ENCODE results near the gene F5.

The F5 gene

GRCh38 chr1:169590932-169591331 lies 4.7 kb upstream of the F5 start:
- no peak for DNase-seq (ENCODE audit: low read depth)
- TF ChIP-seq, protein P1, sequence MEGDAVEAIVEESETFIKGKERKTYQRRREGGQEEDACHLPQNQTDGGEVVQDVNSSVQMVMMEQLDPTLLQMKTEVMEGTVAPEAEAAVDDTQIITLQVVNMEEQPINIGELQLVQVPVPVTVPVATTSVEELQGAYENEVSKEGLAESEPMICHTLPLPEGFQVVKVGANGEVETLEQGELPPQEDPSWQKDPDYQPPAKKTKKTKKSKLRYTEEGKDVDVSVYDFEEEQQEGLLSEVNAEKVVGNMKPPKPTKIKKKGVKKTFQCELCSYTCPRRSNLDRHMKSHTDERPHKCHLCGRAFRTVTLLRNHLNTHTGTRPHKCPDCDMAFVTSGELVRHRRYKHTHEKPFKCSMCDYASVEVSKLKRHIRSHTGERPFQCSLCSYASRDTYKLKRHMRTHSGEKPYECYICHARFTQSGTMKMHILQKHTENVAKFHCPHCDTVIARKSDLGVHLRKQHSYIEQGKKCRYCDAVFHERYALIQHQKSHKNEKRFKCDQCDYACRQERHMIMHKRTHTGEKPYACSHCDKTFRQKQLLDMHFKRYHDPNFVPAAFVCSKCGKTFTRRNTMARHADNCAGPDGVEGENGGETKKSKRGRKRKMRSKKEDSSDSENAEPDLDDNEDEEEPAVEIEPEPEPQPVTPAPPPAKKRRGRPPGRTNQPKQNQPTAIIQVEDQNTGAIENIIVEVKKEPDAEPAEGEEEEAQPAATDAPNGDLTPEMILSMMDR (IDR thresholded peaks at IDR 0.05; ENCODE audit: control insufficient read depth, insufficient read depth, low read depth, low read length, missing control alignments) = no peak
- H3K4me3 ChIP-seq (ENCODE audit: control insufficient read depth, low read depth, low read length) = no peak overlapping the region

DNA sequence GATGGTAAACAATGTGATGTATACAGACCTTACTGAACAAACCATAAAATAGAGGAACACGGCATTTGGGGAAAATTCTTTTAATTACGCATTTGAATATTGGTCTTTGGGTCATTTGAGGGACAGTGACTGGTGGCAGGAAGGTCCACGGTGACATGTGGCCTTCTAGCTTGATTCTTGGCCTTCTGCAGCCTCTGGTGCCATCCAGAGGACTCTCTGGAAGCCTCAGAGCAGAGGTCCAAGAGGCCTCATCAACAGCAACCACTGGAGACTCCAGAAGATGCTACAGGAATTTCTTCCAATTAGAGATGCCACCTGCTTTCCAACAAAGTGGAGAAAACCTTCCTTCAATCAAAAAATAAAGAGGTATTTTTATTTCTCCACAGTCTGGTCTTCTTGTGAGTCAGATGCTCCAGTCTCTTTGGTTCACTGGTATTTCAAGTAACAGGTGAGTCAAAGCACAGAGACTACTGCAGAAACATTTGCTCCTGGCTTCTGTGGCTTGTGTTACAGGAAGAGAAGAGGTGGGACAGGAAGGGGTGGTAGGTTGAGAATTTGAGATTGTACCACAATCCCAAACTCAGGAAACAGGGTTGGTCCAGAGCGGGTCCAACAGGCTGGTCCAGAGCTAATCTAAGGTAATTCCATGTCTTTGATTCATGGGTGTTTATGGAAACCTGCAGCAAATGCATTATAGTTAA lies 2.7 kb upstream of the F5 start:
- TF ChIP-seq, protein P1 (IDR thresholded peaks at IDR 0.05; ENCODE audit: control insufficient read depth, insufficient read depth, low read depth, low read length, missing control alignments) = no peak
- H3K4me3 ChIP-seq (ENCODE audit: control insufficient read depth, low read depth, low read length) = no peak overlapping the region
- DNase-seq (ENCODE audit: low read depth) = no peak

DNA sequence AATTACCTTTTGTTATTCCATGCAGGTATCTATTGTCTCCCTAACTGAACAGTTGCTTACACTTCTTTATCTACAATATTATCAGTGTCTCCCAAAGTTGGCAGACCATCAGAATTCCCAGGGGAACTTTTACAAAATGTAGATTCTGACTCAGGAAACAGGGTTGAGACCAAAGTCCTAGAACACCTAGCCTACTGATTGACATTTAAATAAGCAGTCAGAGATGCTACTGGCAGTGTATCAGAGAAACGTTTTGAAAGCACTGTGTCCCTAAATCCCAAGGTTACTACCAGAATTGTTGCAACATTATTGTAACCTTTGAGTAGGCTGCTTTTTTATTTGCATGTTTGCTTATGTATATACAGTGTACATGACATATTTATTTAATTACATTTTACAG lies 1.8 kb upstream of the F5 start:
- TF ChIP-seq, protein P1 (IDR thresholded peaks at IDR 0.05; ENCODE audit: control insufficient read depth, insufficient read depth, low read depth, low read length, missing control alignments) = no peak
- no peak overlapping the region for H3K4me3 ChIP-seq (ENCODE audit: control insufficient read depth, low read depth, low read length)
- DNase-seq (ENCODE audit: low read depth) = no peak

- TF ChIP-seq, protein P1 (IDR thresholded peaks at IDR 0.05; ENCODE audit: control insufficient read depth, insufficient read depth, low read depth, low read length, missing control alignments) = no peak
- DNase-seq (ENCODE audit: low read depth) = no peak
- no peak overlapping the region for H3K4me3 ChIP-seq (ENCODE audit: control insufficient read depth, low read depth, low read length)
Measured at GRCh38 chr1:169586067-169586394, 250 bp downstream of the F5 start.

DNA sequence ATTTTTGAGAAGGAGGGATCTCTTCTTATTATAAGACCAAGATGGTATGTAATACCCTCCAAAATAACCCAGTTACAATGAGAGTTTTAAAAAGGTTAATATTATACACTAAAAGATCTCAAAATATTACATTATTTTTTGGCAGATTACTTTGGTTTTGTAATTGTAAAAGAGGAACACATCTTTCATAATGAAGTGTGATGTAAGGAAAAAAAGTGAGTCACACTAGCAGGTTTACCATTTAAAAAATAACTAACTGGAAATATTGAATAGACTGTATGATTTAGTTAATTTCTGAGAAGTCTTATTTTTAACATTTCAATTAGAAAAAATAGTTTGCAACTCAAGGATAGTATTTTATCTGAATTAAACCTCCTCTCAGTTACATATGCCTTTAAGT lies 1.1 kb downstream of the F5 start:
- TF ChIP-seq, protein P1 (IDR thresholded peaks at IDR 0.05; ENCODE audit: control insufficient read depth, insufficient read depth, low read depth, low read length, missing control alignments) = no peak
- H3K4me3 ChIP-seq (ENCODE audit: control insufficient read depth, low read depth, low read length) = no peak overlapping the region
- DNase-seq (ENCODE audit: low read depth) = no peak

DNA sequence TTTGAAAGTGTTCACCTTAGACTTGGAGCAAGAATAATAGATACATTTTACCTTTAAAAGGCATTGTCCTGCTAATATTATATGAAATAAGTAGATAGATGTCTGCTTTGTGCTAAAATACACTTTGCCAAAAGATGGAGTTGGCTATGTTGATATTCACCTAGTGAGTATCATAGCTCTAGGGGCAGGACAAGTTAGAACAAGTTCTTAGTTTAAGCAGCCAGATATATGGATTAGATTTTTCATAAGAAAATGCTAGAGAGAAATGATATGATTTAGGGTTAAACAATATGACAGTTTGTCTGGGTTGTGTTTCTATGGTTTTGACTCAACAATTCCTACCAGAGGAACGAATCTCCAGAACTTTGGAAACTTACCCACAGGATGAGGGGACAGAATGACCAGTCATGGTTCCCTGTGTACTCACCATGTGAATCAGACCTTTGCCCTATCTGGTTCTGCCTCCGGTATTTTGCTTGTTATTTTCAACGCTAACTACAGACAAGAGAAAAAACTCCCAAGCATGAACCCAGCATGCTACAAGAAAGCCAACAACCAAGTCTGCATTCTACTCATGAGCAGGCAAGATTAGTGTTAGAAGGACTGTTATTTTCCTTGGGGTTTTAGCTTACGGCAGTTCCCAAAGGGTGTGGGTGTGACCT lies 1.7 kb downstream of the F5 start:
- H3K4me3 ChIP-seq (ENCODE audit: control insufficient read depth, low read depth, low read length) = no peak overlapping the region
- no peak for DNase-seq (ENCODE audit: low read depth)
- TF ChIP-seq, protein P1 (IDR thresholded peaks at IDR 0.05; ENCODE audit: control insufficient read depth, insufficient read depth, low read depth, low read length, missing control alignments) = no peak
